HG03460 (cell line): ENCODE data around the gene ADAMTS13.
"Not testable (repeated sequence)": the region's sequence is repeated elsewhere in the genome, so short reads cannot be mapped to it uniquely, and the experiment has no call there.

Experiments used
- ATAC-seq: cut with Tn5 transposase; IDR thresholded peaks from one replicate; pipeline ENCODE4 v1.9.1; 2021; ENCODE audit not compliant: unreplicated experiment

ADAMTS13 gene

DNA sequence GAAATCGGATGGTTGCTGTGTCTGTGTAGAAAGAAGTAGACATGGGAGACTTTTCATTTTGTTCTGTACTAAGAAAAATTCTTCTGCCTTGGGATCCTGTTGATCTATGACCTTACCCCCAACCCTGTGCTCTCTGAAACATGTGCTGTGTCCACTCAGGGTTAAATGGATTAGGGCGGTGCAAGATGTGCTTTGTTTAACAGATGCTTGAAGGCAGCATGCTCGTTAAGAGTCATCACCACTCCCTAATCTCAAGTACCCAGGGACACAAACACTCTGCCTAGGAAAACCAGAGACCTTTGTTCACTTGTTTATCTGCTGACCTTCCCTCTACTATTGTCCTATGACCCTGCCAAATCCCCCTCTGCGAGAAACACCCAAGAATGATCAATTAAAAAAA, 30.7 kb upstream of the ADAMTS13 start:
- ATAC-seq = not testable (repeated sequence)

DNA sequence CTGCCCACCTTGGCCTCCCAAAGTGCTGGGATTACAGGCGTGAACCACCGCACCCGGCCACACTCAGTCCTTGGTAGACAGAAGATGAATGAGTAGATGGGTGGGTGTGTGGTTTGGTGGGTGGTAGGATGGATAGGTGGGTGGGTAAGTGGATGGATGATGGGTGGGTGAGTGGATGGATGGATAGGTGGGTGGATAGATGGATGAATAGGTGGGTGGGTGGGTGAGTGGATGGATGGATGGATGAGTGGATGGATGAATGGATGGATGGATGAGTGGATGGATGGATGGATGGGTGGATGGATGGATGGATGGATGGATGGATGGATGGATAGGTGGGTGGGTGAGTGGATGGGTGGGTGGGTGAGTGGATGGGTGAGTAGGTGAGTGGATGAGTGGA, 29.9 kb upstream of the ADAMTS13 start:
- ATAC-seq = not testable (repeated sequence)

DNA sequence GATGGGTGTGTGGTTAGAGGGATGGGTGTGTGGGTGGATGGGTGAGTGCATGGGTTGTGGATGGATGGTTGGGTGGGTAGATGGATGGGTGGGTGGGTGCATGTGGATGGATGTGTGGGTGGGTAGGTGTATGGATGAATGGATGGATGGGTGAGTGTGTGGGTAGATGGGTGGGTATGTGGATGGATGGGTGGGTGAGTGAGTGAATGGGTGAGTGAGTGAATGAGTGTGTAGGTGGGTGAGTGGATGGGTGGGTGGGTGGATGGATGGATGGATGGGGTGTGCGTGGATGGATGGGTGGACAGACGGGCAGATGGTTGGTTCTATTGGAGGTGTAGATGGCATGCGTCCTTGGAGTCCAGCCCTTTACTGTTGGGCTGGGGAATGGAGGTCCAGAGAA, 28.8 kb upstream of the ADAMTS13 start:
- no peak for ATAC-seq

DNA sequence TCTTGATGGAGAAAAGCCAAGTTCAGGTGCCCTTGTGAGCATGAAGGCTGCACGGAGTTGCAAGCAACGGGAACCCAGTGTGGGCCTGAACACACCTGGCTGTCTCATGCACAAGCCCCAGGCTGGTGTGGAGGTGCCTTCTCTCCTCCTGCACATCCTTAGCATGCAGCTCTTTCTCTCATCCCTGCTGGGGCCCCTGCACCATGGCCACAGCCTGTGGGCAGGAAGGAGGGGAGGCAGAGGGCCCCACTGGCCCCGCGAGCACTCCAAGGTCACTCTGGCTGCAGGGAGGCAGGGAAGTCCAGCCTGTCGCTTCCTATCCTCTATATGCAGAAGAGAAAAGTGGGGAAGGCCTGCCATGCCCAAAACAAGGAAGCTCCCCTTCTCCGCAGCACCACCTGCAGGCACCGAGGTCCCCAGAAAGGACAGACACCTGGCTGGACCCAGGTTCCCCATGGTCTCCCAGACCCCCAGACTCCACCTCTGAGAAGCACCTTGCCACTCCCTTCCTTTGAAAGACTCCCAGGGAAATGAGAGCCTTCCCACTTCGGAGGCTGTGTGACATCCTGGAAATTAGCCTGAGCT, 27.4 kb upstream of the ADAMTS13 start:
- ATAC-seq = no peak

DNA sequence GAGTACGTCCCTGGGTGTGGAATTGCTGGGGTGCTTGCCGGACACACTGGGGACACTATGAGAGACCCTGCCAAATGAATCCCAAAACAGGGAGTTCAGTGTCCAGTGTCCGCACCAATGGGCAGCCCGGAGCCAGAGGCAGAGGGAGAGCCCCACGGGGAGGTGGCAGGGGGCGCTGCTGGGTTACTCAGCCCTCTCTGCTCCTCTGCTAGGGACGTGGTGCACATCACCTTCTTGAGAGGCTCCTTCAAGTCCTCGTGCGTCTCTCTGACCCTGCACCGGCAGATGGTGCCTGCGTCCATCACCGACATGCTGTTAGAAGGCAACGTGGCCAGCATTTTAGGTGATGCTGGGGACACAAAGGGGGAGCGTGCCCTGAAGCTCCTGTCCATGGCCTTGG, 25.2 kb upstream of the ADAMTS13 start:
- no peak for ATAC-seq

DNA sequence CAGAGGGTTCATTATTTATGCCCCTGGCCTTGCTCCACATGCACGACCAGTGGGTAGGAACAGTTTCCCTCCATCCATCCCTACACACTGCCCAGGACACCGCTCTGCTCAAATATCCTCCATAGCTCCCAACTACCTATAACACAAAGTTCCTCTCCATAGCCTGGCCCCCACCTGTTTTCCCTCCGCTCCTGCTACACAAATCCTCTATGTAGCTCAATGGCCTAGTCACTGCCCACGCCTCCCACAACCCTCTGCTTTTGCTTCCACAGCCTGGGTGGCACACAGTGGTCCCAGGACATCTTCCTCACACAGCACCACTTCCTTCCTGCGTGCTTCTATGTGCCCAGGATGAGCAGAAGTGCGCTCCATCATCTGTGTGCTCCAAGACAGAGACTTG, 24.8 kb upstream of the ADAMTS13 start:
- ATAC-seq = no peak

DNA sequence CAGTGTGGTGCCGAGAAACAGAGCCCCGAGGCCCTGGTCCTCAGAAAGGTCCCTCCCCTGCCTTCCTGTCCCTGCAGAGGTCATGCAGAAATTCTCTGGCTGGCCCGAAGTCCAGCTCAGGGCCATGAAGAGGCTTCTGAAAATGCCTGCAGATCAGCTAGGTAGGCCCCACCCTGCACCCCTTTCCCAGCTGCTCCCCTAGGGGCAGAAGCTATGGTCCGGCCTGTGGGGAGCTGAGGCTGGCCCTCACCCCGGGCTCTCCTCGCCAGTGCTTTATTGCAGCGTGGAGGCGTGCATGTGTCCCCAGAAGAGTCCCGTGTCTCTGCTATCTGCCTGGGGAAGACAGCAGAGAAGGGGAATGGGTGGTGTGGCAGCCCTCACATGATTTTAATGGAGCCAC, 24.3 kb upstream of the ADAMTS13 start:
- no peak for ATAC-seq

DNA sequence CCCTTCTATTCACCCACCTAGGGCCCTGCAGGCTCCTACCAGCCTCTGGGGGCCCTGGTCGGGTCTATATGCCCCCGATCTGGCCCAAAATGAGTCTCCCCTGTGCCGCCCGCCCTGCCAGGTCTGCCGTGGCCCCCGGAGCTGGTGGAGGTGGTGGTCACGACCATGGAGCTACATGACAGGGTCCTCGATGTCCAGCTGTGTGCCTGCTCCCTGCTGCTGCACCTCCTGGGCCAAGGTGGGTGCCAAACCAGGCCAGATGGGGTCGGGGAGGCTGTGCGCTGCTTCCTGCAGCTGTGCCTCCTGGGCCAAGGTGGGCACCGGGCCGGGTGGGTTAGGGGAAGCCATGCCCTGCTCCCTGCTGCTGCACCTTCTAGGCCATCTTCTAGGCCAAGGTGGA, 21.9 kb upstream of the ADAMTS13 start:
- no peak for ATAC-seq

DNA sequence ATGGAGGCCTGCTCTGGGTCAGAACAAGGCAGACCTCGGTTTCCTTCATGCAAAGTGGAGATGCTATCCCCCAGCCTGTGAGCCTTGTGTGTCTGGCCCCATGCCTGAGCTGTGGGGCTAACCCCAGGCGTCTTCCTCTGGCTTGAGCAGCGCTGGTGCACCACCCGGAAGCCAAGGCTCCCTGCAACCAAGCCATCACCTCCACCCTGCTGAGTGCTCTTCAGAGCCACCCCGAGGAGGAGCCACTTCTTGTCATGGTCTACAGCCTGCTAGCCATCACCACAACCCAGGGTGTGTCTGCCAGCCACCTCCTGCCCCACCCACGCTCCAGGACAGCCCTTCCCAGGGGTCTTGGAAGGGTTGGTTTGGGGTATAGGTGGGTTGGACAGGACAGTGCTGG, 20.6 kb upstream of the ADAMTS13 start:
- ATAC-seq = no peak

DNA sequence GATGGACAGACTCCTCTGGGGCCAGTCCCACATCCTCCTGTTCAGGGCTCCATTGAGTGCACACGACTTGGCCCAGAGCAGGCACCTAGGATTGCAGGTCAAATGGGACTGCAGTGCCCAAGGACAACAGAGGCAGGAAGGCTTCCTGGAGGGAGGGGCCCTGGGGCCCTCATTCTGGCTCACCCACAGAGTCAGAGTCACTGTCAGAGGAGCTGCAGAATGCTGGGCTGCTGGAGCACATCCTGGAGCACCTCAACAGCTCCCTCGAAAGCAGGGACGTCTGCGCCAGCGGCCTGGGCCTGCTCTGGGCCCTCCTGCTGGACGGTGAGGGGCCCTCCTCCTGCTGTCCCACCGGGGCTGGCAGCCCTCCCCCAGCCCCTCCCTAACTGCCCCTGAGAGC, 19.5 kb upstream of the ADAMTS13 start:
- no peak for ATAC-seq

DNA sequence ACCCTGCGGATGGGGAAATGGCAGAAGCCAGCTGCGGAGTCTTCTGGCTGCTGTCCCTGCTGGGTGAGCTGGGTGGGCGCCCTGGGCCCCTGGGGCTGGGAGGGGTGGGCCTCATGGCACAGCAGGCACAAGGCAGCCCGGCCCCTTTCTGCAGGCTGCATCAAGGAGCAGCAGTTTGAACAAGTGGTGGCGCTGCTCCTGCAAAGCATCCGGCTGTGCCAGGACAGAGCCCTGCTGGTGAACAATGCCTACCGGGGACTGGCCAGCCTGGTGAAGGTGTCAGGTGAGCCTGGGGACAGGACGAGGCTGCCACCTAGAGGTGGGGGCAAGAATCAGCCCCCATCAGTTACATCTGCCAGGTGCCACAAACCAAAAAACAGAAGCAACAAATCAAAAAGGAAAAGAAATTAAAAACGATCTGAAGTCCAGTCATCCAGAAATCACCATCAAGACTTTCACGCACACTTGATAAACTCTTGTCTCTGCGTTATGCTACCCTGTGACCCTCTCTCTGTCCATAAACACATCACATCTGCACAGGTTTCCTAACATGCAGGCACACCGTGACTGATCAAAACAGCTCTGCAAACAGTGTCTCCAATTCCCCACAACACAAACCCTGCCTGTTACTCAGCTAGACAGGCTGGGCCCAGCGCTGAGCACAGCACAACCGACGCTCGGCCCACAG, 18.3 kb upstream of the ADAMTS13 start:
- no peak for ATAC-seq

DNA sequence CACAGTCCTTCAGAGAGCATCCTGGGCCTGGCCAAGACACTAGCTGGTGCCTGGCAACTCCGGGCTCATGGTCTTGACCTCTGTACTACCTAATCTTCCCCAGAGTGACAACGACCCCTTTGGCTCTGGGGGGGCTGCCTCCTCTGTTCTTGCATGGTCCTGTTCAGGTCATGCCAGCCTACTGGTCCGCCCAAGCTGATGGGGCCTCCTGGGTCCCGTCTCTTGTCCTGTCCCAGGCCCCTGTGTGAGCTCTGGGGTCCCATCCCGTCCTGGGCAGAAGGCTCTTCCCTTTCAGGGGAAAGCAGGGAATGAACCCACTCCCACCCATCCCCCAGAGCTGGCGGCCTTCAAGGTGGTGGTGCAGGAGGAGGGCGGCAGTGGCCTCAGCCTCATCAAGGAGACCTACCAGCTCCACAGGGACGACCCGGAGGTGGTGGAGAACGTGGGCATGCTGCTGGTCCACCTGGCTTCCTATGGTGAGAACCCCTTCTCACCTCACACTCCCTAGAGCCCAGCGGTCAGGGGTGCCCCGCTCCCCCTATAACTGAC, 17.6 kb upstream of the ADAMTS13 start:
- ATAC-seq = no peak

DNA sequence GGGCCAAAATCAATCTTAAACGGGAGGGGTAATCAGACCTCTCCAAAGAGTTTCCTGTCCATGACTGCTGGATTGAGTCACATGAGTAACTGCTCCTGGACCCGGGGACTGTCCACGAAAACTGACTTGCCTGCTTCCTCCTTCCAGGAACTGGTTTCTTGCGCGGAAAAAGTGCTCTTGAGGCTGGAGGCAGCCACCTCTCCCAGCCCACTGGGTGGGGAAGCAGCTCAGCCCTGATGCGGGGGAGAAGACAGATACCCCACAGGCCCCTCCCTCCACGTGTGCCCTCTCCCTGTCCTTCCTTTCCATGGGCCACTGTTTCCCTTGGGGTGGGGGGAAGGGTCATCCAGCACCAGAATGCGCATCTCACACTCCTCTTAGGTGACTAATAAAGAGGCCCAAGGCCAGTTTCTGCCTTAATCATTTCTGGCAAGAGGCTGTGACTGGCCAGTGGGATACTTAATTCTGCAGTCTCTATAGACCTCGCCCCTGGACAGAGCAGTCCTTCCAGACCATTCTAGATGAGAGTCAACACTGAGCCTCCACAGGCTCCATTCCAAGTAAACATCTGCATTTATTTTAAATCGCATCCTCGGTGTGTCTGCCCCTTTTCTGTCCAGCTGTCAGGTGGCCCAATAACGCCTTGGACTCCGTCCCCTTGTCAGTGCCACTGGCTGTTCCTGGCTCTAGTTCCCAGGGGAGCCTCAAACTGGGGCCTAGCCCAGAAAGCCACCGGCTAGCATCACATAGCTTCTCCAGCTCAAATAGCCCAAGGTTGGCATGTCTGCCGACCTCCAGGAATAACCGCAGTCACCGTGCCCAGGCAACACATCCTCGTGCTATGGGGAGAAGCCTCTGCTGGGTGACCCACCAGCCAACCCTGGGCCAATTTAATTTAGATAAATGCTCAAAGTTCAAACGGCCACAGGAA, 16.4 kb upstream of the ADAMTS13 start:
- ATAC-seq = no peak

DNA sequence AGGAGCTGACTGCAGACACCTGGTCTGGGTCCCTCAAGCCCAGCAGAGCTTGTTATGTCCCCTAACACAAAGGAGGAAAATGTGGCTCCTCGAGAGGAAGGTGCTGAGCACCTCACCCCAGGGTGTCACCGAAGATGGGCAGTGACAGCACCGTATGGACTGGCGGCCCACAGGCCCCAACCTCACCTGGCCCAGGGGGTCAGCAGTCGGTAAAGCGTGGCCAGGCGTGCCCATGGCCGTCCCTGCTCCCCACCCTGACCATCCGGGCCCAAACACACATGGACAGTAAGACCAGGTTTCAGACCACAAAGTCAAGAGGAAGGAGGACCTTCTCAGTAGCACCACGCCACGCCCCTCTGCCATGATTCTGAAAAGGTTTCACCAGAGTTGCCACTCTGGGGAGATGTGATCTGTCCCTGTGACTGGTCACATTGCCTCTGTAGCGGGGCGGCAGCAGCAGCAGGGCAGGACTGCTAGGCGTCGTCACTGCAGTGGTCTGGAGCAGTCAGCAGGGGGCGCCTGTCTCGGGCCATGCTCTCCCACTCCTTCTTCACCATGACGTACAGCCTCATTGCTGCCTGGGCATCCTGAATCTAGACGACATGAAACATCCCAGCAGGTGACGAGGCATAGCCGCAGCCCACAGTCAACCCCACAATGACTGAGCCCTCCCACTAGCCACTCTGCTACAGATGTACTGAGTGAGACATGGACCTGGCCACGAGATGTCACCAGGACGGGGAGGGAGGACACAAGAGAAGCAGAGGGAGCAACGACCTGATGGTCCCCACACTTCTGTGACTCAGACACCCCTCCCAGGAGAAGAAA, 15.5 kb upstream of the ADAMTS13 start:
- no peak for ATAC-seq

DNA sequence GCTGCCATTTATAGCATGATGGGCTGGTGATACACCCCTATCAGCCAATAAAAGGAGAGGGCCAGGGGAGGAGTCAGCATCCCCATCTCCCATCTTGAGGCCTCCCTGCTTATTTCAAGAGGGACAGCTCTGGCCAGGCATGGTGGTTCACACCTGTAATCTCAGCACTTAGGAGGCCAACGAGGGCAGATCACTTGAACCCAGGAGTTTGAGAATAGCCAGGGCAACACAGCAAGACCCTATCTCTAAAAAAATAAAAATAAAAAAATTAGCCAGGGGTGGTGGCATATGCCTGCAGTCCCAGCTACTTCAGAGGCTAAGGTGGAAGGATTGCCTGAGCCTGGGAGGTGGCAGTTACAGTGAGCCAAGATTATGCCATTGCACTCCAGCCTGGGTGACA, 14.1 kb upstream of the ADAMTS13 start:
- no peak for ATAC-seq

DNA sequence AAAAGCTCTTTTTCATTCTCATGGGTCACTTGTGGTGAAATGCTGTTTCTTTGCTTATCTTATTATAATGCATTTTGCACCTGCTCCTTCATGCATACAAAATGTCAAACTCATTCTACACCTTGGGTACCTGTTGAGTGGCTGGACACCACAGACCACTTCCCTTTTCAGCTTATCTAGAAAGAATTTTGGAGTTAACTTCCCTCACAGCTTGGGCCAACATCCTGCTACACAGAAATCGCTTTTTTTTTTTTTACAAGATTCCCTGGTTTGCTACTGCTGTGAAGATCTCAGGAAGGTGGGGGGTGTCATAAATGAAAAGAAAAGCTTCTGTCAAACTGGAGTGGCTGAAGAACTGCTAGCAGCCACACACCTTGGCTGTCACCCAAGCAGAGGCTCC, 7.0 kb upstream of the ADAMTS13 start:
- ATAC-seq = no peak

DNA sequence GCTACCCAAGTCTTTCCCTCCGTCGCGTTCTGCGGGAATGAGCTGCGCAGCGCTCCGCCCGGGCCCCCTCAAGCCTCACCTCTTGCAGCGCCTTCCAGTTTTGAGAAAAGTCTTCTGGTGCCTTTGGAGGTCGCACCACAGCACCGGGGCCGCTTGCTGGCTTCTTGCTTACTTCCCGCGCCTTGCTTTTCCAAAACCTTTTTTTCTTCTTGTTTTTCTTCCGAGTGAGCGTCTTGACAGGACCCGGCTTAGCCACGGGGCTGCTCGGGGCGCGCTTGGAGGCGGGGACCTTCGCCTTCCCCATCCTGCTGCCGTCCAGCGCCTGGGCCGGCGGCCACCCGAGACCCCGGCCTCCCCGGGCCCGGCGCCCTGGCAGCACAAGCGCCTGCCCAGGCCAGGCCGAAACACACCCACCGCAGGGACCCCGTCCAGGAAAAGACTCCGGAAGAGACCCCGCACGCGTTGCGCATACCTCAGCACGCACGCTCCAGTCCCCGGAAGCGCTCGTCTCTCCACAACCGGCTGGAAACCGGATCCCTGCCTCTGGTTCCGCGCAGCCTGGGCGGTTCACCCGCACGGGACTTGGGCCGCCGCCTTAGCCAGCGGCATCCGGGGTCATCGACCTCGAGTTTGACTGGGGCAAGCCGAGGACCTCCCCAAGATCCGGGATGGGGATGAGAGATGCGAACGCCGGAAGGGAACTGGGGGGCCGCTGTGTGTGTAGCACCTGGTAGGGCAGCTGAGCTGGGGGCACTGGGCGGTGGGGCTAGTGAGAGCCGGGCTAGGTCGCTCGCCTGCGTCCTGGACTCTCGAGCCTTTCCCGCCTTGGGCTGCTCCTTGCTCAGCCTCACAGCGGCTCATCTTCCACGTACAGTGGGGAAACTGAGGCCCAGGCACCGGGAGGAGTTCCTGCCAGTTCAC, 4.4 kb upstream of the ADAMTS13 start, which contains the start of gene REXO4:
REXO4 (minus strand) TSS at position 470 of the 921 bp plus-strand sequence; CDS start at position 304, 166 bp downstream.
- ATAC-seq = peak; percentile 70

DNA sequence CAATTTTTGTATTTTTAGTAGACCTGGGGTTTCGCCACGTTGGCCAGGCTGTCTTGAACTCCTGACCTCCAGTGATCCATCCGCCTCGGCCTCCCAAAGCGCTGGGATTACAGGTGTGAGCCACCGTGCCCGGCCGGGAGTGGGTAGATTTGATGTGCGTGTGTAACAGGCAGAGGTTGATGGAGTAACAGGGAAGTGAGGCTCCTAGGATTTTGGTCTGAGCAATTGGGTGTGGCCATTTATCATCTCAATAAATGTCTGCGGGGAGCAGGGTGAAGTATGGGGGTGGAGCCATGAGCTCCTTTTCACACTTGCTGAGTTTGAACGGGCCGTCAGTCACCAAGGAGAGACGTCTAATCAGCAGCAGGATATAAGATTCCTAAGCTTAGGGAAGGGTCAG, 3.2 kb upstream of the ADAMTS13 start:
- ATAC-seq = no peak

DNA sequence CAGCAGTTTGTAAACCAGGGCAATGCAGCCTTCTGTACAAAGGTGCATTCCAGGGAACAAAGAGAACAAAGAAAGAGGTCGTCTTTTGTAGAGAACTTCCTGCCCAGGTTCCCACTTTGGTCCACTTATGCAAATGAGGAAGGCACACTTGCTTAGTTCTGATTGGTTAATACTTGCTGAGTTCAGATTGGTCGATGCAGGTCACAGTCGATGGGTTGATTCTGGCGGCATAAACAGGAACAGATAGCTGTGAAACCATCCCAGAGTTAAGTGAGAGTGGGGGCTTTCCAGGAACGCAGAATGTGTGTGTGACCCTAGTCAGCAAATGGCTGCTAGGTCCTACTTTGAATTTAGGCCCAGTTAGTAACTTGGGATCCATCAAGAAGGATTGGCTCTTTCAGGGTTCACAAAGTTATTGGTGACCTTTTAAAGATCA, 1.8 kb upstream of the ADAMTS13 start:
- ATAC-seq = peak; percentile 35

DNA sequence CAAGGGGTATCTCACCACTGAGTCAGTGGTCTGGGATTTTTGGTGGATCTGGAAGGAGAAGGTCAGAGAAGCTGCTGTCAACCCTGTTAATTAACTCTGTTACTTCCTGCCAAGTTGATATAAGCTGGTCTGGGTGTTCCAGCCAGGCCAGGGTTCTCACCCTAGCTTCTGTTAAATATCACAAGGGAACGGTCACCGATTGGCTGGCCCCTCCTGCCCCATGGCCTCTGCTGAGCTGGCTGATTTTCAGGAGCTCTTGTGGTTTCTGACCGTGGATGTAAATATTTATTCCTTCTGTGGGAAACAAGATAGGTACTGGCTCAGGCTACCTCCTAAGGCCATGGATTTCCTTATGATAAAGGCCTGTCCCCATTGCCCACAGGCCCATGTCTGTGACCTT, 1.0 kb downstream of the ADAMTS13 start:
- ATAC-seq = no peak
